ENCODE measurements around the gene LONP2. TPM values are rescaled to one million over a fixed set of nuclear protein-coding genes. Genes with fewer than 3 reads are reported as not detected.

The LONP2 gene
- total and polyA plus RNA-seq, 9 of the 15 experiments (the other 6 are each of a cell fraction or from before 2014, with no cell fraction given): 8.1 to 41.2 (median 25.6) TPM

DNA sequence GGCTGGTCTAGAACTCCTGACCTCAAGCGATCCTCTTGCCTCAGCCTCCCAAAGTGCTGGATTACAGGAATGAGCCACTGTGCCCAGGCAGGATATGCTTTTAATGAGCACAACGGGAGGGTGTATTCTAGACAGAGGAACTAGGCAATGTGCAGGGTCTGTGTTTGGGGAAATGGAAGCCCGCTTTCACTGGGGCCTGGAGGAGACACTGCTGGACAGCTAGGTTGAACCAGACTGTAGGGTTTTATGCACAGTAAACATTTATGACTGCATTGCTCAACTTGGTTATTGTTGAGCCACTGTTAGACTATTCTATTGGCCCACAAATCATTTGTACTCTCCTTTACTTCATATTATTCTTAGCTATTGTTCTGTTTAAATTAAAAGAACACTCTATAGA lies 151.3 kb downstream of the LONP2 start (continued):
- TF ChIP-seq BCL6 (CRISPR knock-in tag; IDR thresholded peaks at IDR 0.05) (no peak), SRSF9 (IDR thresholded peaks at IDR 0.05; ENCODE audit: borderline replicate concordance, low read depth, low read length) (no peak), NFIX (CRISPR knock-in tag; IDR thresholded peaks at IDR 0.05; ENCODE audit: low read depth) (no peak), ZBTB17 (CRISPR knock-in tag; IDR thresholded peaks at IDR 0.05) (no peak), ZNF780A (CRISPR knock-in tag; IDR thresholded peaks at IDR 0.05) (no peak), ZNF184 (CRISPR knock-in tag; IDR thresholded peaks at IDR 0.05) (no peak), PPARD (CRISPR knock-in tag; IDR thresholded peaks at IDR 0.05) (no peak), TARDBP (IDR thresholded peaks at IDR 0.05) (no peak), BRF1 (IDR thresholded peaks at IDR 0.05; ENCODE audit: borderline replicate concordance, extremely low read depth, insufficient read length) (no peak)
- TF ChIP-seq, protein P1, sequence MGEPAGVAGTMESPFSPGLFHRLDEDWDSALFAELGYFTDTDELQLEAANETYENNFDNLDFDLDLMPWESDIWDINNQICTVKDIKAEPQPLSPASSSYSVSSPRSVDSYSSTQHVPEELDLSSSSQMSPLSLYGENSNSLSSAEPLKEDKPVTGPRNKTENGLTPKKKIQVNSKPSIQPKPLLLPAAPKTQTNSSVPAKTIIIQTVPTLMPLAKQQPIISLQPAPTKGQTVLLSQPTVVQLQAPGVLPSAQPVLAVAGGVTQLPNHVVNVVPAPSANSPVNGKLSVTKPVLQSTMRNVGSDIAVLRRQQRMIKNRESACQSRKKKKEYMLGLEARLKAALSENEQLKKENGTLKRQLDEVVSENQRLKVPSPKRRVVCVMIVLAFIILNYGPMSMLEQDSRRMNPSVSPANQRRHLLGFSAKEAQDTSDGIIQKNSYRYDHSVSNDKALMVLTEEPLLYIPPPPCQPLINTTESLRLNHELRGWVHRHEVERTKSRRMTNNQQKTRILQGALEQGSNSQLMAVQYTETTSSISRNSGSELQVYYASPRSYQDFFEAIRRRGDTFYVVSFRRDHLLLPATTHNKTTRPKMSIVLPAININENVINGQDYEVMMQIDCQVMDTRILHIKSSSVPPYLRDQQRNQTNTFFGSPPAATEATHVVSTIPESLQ (CRISPR knock-in tag; IDR thresholded peaks at IDR 0.05): no peak
- TF ChIP-seq, protein P2, sequence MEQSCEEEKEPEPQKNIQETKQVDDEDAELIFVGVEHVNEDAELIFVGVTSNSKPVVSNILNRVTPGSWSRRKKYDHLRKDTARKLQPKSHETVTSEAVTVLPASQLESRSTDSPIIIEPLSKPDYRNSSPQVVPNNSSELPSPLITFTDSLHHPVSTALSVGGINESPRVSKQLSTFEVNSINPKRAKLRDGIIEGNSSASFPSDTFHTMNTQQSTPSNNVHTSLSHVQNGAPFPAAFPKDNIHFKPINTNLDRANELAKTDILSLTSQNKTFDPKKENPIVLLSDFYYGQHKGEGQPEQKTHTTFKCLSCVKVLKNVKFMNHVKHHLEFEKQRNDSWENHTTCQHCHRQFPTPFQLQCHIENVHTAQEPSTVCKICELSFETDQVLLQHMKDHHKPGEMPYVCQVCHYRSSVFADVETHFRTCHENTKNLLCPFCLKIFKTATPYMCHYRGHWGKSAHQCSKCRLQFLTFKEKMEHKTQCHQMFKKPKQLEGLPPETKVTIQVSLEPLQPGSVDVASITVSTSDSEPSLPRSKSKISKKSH (CRISPR knock-in tag; IDR thresholded peaks at IDR 0.05): no peak
